H1 (cell line): ENCODE results near the gene MAP7D1.

ENCODE experiments used
- ATF2 ChIP-seq: IDR thresholded peaks from 2 replicates; pipeline ENCODE4 v1.6.1; 2012; ENCODE audit warnings: low read length, inconsistent platforms
- CREB1 ChIP-seq: IDR thresholded peaks from 2 replicates; pipeline ENCODE4 v1.6.1; 2012; ENCODE audit warnings: inconsistent platforms
- CTCF ChIP-seq, 3 experiments: IDR thresholded peaks; 1 replicate in 2 of 3; 2 replicates in 1 of 3; pipeline versions ENCODE4 v1.5.1 to v1.6.1; 2011; ENCODE audit warnings: low read length in 3 of 3, mild to moderate bottlenecking in 3 of 3, inconsistent platforms in 2 of 3, low read depth in 1 of 3, moderate library complexity in 1 of 3; ENCODE audit not compliant: insufficient read depth in 1 of 3; ENCODE audit errors: control extremely low read depth in 1 of 3
- EP300 ChIP-seq, 2 experiments: IDR thresholded peaks; 1 replicate in 1 of 2; 2 replicates in 1 of 2; pipeline ENCODE4 v1.6.1; 2011 to 2012; ENCODE audit warnings: low read depth in 2 of 2, low read length in 2 of 2, mild to moderate bottlenecking in 2 of 2, borderline replicate concordance in 1 of 2, inconsistent platforms in 1 of 2, moderate library complexity in 1 of 2
- GABPA ChIP-seq: IDR thresholded peaks from 2 replicates; pipeline ENCODE4 v1.6.1; 2011; ENCODE audit warnings: mild to moderate bottlenecking, low read length, moderate library complexity, borderline replicate concordance; ENCODE audit not compliant: insufficient read depth
- JUN ChIP-seq: IDR thresholded peaks from 2 replicates; pipeline ENCODE4 v1.6.1; 2011; ENCODE audit warnings: low read depth, mild to moderate bottlenecking, improper control_type of control experiment, low read length
- MAFK ChIP-seq: IDR thresholded peaks from 2 replicates; pipeline ENCODE4 v1.6.1; 2012; ENCODE audit warnings: low read depth, mild to moderate bottlenecking, improper control_type of control experiment, low read length
- NANOG ChIP-seq: IDR thresholded peaks from 2 replicates; pipeline ENCODE4 v1.6.1; 2011; ENCODE audit warnings: low read length, low read depth, mild to moderate bottlenecking, inconsistent platforms; ENCODE audit not compliant: insufficient read depth, poor library complexity, severe bottlenecking
- POLR2A ChIP-seq, 2 experiments: IDR thresholded peaks; 1 replicate in 1 of 2; 2 replicates in 1 of 2; pipeline ENCODE4 v1.6.1; 2011; ENCODE audit warnings: low read depth in 2 of 2, low read length in 2 of 2, mild to moderate bottlenecking in 2 of 2; ENCODE audit errors: control extremely low read depth in 1 of 2
- POU5F1 ChIP-seq: IDR thresholded peaks from 2 replicates; pipeline ENCODE4 v1.6.1; 2011; ENCODE audit warnings: low read depth, mild to moderate bottlenecking, low read length, moderate library complexity
- SP1 ChIP-seq: IDR thresholded peaks from 2 replicates; pipeline ENCODE4 v1.6.1; 2011; ENCODE audit warnings: low read depth, low read length
- SUZ12 ChIP-seq: fragments of 200-600 bp; sonication (generic); IDR thresholded peaks from 2 replicates; pipeline ENCODE4 v1.6.1; 2012; ENCODE audit warnings: mild to moderate bottlenecking, inconsistent platforms, low read length, moderate library complexity, mixed read lengths
- YY1 ChIP-seq: IDR thresholded peaks from 2 replicates; pipeline ENCODE4 v1.6.1; 2011; ENCODE audit warnings: low read depth, mild to moderate bottlenecking, low read length
- TF ChIP-seq, protein P1 (sequence below): IDR thresholded peaks from 2 replicates; pipeline ENCODE4 v1.6.1; 2012; ENCODE audit warnings: inconsistent platforms

- TF ChIP-seq JUN = no peak
- TF ChIP-seq YY1 = peak; percentile 61; the same call in 1 of the 2 replicates
- peak; percentile 95 to 99 (median 98) for TF ChIP-seq CTCF (IDR thresholded peaks at IDR 0.05; ENCODE audit: control extremely low read depth in 1 of 3, insufficient read depth in 1 of 3, low read depth in 1 of 3, low read length in 3 of 3)
- TF ChIP-seq EP300 (IDR thresholded peaks at IDR 0.05; ENCODE audit: borderline replicate concordance in 1 of 2, low read depth in 2 of 2, low read length in 2 of 2) = peak in 1 of 2 experiments; percentile 71; a peak in 1 of 3 replicates
- no peak for TF ChIP-seq GABPA
- peak; percentile 83; the same call in 1 of the 2 replicates for TF ChIP-seq SP1
- TF ChIP-seq ATF2 = peak; percentile 32; the same call in 1 of the 2 replicates
- TF ChIP-seq NANOG = peak; percentile 26
- TF ChIP-seq MAFK = no peak
- peak in 1 of 2 experiments; percentile 73; a peak in 2 of 3 replicates for TF ChIP-seq POLR2A (IDR thresholded peaks at IDR 0.05; ENCODE audit: control extremely low read depth in 1 of 2, low read depth in 2 of 2, low read length in 2 of 2)
- TF ChIP-seq, protein P1, sequence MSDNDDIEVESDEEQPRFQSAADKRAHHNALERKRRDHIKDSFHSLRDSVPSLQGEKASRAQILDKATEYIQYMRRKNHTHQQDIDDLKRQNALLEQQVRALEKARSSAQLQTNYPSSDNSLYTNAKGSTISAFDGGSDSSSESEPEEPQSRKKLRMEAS = peak; percentile 62
- TF ChIP-seq POU5F1 = no peak
- TF ChIP-seq SUZ12 = no peak
- TF ChIP-seq CREB1 = peak; percentile 87
These were observed 6.6 kb upstream of the MAP7D1 start, which contains the start of gene TRAPPC3 for GRCh38 chr1:36149237-36149972.
